Nephron progenitor cell (in vitro differentiated cells): Measurements from ENCODE around the gene GABRD.
"Not testable (repeated sequence)": the region's sequence is repeated elsewhere in the genome, so short reads cannot be mapped to it uniquely, and the experiment has no call there.

ENCODE experiments used
- DNase-seq: peaks from one replicate; pipeline ENCODE4 v3.0.0; 2021
- H3K27ac Mint-ChIP-seq: 2 replicates; pipeline ENCODE4 v1.8.0; 2021; ENCODE audit warnings: mild to moderate bottlenecking, moderate library complexity, mixed read lengths
- H3K27me3 Mint-ChIP-seq: 2 replicates; pipeline ENCODE4 v1.8.0; 2021; ENCODE audit warnings: mild to moderate bottlenecking, low read depth, mixed read lengths; ENCODE audit not compliant: poor library complexity
- H3K36me3 Mint-ChIP-seq: 2 replicates; pipeline ENCODE4 v1.8.0; 2021; ENCODE audit warnings: low read depth, mixed read lengths
- H3K4me1 Mint-ChIP-seq: 2 replicates; pipeline ENCODE4 v1.8.0; 2021; ENCODE audit warnings: mixed read lengths
- H3K4me3 Mint-ChIP-seq: 2 replicates; pipeline ENCODE4 v1.8.0; 2021; ENCODE audit warnings: mild to moderate bottlenecking, moderate library complexity, mixed read lengths
- H3K9me3 Mint-ChIP-seq: 2 replicates; pipeline ENCODE4 v1.8.0; 2021; ENCODE audit warnings: mild to moderate bottlenecking, moderate library complexity, mixed read lengths
- TF ChIP-seq, protein P1 (sequence below): fragments of 200-600 bp; sonication (generic); IDR thresholded peaks from 2 replicates; pipeline ENCODE4 v1.5.0; 2021; ENCODE audit warnings: antibody characterized with exemption

Gene GABRD

DNA sequence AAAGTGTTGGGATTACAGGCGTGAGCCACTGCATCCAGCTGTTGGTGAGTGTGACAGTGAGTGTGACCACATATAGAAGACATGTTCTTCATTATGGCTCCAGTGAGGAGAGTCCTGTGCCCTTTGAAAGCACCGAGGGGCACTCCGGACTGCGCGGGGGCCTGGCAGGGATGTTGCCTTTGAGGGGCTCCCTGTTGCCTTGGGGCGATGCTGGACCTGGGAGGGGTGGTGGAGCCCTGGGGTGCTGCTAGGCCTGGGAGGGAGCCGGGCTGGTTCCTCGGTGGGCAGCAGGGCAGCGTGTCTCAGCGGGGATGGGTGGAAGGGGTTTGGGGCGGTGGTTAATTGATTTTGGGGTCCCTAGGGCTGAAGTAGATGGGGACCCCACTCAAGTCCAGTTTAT, 41.0 kb upstream of the GABRD start:
- Mint-ChIP-seq H3K4me3 (no peak overlapping the region), H3K27ac (no peak overlapping the region), H3K27me3 (peaks cover 33% of the 10 kb centered on the region), H3K36me3 (no peaks in the 10 kb centered on the region), H3K4me1 (peaks cover 19% of the 10 kb centered on the region), H3K9me3 (peaks cover 28% of the 10 kb centered on the region)
- DNase-seq, result no peak
- TF ChIP-seq, protein P1, sequence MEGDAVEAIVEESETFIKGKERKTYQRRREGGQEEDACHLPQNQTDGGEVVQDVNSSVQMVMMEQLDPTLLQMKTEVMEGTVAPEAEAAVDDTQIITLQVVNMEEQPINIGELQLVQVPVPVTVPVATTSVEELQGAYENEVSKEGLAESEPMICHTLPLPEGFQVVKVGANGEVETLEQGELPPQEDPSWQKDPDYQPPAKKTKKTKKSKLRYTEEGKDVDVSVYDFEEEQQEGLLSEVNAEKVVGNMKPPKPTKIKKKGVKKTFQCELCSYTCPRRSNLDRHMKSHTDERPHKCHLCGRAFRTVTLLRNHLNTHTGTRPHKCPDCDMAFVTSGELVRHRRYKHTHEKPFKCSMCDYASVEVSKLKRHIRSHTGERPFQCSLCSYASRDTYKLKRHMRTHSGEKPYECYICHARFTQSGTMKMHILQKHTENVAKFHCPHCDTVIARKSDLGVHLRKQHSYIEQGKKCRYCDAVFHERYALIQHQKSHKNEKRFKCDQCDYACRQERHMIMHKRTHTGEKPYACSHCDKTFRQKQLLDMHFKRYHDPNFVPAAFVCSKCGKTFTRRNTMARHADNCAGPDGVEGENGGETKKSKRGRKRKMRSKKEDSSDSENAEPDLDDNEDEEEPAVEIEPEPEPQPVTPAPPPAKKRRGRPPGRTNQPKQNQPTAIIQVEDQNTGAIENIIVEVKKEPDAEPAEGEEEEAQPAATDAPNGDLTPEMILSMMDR, result no peak

DNA sequence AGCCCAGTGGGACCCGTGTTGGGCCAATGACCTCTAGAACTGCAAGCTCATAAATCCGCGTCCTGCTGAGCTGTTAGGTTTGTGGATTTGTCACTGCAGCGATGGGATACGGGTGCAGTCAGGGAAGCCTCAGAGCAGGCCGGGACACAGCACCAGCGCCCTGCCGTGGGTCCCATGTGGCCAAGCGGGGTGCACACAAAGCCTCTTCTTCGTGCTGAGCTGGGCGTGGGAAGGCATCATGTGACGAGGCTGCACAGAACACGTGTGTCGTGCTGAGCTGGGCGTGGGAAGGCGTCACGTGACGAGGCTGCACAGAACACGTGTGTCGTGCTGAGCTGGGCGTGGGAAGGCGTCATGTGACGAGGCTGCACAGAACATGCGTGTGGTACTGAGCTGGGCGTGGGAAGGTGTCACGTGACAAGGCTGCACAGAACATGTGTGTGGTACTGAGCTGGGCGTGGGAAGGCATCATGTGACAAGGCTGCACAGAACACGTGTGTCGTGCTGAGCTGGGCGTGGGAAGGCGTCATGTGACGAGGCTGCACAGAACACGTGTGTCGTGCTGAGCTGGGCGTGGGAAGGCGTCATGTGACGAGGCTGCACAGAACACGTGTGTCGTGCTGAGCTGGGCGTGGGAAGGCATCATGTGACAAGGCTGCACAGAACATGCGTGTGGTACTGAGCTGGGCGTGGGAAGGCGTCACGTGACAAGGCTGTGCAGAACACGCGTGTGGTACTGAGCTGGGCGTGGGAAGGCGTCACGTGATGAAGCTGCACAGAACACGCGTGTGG, 40.3 kb upstream of the GABRD start:
- H3K27ac Mint-ChIP-seq, H3K36me3 Mint-ChIP-seq, DNase-seq, H3K4me3 Mint-ChIP-seq: not testable (repeated sequence)
- peaks cover 13% of the 10 kb centered on the region for H3K4me1 Mint-ChIP-seq
- peaks cover 28% of the 10 kb centered on the region for H3K9me3 Mint-ChIP-seq
- H3K27me3 Mint-ChIP-seq, result peaks cover 30% of the 10 kb centered on the region

DNA sequence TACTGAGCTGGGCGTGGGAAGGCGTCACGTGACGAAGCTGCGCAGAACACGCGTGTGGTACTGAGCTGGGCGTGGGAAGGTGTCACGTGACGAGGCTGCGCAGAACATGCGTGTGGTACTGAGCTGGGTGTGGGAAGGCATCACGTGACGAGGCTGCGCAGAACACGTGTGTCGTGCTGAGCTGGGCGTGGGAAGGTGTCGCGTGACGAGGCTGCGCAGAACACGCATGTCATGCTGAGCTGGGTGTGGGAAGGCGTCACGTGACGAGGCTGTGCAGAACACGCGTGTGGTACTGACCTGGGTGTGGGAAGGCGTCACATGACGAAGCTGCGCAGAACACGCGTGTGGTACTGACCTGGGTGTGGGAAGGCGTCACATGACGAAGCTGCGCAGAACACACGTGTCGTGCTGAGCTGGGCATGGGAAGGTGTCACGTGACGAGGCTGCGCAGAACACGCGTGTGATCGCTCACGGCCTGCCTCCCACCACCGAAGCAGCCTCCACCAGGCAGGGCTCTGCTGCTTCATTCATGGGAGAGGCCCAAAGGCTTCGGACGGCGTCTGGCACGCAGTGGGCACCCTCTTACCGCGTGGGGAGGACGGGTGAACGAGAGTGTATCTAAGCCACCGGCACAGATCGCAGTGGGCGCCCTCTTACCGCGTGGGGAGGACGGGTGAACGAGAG, 39.5 kb upstream of the GABRD start:
- H3K9me3 Mint-ChIP-seq, result peaks cover 28% of the 10 kb centered on the region
- DNase-seq, result no peak
- H3K4me3 Mint-ChIP-seq, result no peak overlapping the region
- H3K4me1 Mint-ChIP-seq, result peaks cover 18% of the 10 kb centered on the region
- H3K36me3 Mint-ChIP-seq, result no peaks in the 10 kb centered on the region
- no peak overlapping the region for H3K27ac Mint-ChIP-seq
- peaks cover 27% of the 10 kb centered on the region for H3K27me3 Mint-ChIP-seq
- TF ChIP-seq, protein P1, result no peak

DNA sequence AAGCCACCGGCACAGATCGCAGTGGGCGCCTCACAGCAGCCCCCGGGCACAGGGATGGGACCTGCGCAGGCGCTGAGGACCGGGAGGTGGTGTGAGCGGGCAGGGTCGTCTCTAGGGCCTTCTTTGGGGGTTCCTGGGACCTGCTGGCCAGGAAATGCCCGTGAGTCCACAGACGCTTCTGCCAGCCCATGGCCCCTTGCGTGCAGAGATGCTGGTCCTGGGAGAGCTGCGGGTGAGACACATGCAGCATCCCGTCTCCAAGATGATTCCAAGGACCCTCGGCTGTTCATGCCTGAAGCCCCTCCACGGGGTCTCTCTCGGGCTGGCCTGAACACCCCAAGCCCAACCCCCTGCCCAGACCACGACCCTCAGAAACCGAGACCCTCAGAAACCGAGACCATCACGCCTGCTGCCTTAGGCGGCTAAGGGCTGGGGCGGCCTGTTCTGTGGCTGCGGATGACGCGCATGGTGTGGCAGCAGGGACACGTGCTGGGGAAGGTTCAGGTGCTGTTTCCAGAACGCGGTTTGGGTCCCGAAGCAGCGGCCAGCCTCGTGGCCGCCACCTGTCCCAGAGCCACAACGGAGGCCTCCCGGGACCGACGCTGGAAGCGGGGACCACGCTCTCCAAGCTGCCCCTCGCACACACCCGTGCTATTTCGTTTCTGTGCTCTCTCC, 38.5 kb upstream of the GABRD start:
- Mint-ChIP-seq H3K4me3 (no peak overlapping the region), H3K9me3 (peaks cover 25% of the 10 kb centered on the region), H3K27me3 (peaks cover 27% of the 10 kb centered on the region), H3K36me3 (no peaks in the 10 kb centered on the region), H3K27ac (no peak overlapping the region), H3K4me1 (peaks cover 21% of the 10 kb centered on the region)
- no peak for DNase-seq
- TF ChIP-seq, protein P1, result no peak

DNA sequence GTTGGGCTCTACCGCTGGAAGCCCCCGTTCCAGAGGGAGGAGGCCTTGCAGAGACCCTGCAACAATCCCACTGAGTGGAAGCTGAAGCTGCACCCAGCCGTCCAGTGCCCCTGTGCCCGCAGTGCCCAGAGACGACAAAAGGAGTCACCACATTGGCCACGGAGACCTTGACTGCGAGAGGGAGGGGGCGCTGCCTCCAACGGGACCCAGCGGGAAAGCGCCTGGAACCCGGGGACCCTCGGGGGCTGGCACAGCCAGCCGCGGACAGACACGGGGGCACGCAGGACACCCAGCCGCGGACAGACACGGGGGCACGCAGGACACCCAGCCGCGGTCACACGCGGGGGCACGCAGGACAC, 38.0 kb upstream of the GABRD start:
- Mint-ChIP-seq H3K9me3 (peaks cover 25% of the 10 kb centered on the region), H3K4me1 (peaks cover 21% of the 10 kb centered on the region), H3K36me3 (no peaks in the 10 kb centered on the region), H3K4me3 (no peak overlapping the region), H3K27ac (no peak overlapping the region), H3K27me3 (peaks cover 26% of the 10 kb centered on the region)
- DNase-seq, result no peak
- TF ChIP-seq, protein P1, result no peak

DNA sequence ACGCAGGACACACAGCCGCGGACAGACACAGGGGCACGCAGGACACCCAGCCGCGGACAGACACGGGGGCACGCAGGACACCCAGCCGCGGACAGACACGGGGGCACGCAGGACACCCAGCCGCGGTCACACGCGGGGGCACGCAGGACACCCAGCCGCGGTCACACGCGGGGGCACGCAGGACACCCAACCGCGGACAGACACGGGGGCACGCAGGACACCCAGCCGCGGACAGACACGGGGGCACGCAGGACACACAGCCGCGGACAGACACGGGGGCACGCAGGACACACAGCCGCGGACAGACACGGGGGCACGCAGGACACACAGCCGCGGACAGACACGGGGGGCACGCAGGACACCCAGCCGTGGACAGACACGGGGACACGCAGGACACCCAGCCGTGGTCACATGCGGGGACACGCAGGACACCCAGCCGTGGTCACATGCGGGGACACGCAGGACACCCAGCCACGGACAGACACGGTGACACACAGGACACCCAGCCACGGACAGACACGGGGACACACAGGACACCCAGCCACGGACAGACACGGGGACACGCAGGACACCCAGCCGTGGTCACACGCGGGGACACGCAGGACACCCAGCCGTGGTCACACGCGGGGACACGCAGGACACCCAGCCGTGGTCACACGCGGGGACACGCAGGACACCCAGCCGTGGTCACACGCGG, 37.4 kb upstream of the GABRD start:
- not testable (repeated sequence) for H3K27ac Mint-ChIP-seq, DNase-seq, H3K4me3 Mint-ChIP-seq, H3K36me3 Mint-ChIP-seq
- Mint-ChIP-seq H3K9me3 (peaks cover 20% of the 10 kb centered on the region), H3K4me1 (peaks cover 25% of the 10 kb centered on the region), H3K27me3 (peaks cover 20% of the 10 kb centered on the region)
